HepG2 (cell line): ENCODE results near the gene SKIC2. TPM values are rescaled to one million over a fixed set of nuclear protein-coding genes. Genes with fewer than 3 reads are reported as not detected.

Source experiments
- ATAC-seq: fragments of 200-7000 bp; cut with Tn5 transposase; 3 replicates; pipeline ENCODE4 v1.9.1; 2020; ENCODE audit warnings: mild to moderate bottlenecking, moderate library complexity
- BruUV-seq: library from RNA; stranded (reverse); fragments of 400-500 nt; replicated peaks from 2 replicates; lab custom pipeline; 2021; lab: Mats Ljungman, UMichigan
- CTCF ChIA-PET: fragments of 300-600 bp; formaldehyde crosslinking; extraction: SDS; loops from one replicate; lab custom pipeline; 2021; ENCODE audit warnings: low total read pairs, inconsistent platforms, low intra/inter-chr PET ratio; lab: Yijun Ruan, JAX
- POLR2A ChIA-PET: fragments of 350-600 bp; sonication (Branson Sonifier 250); formaldehyde crosslinking; loops from one replicate; lab custom pipeline; 2020; ENCODE audit warnings: antibody characterized with exemption, inconsistent platforms; lab: Yijun Ruan, JAX
- DNase-seq: peaks from one replicate; pipeline ENCODE4 v3.0.0-alpha.2; 2015; ENCODE audit warnings: low spot score
- FAIRE-seq: peaks from 3 replicates; lab custom pipeline; 2011; peaks lifted over from hg19 to GRCh38; lab: Jason Lieb, UNC
- H2AFZ ChIP-seq: one replicate; pipeline ENCODE4 v1.6.1; 2011; ENCODE audit warnings: low read length, inconsistent platforms
- H3K27ac ChIP-seq: fragments of 300-600 bp; 3 replicates; pipeline ENCODE4 v1.8.0; 2011; ENCODE audit warnings: mixed run types, mild to moderate bottlenecking, mixed read lengths, low read length, inconsistent platforms; ENCODE audit not compliant: insufficient read depth; ENCODE audit errors: extremely low read length
- H3K27me3 ChIP-seq, 2 experiments: fragments of 200-600 bp in 1 of 2; 2 replicates in 1 of 2; 3 replicates in 1 of 2; pipeline versions ENCODE4 v1.6.0 to v1.8.0; 2011; ENCODE audit warnings: low read length in 2 of 2, mild to moderate bottlenecking in 2 of 2, moderate library complexity in 2 of 2, inconsistent platforms in 1 of 2; ENCODE audit not compliant: insufficient read depth in 2 of 2, control insufficient read depth in 1 of 2
- H3K36me3 ChIP-seq, 2 experiments: fragments of 200-600 bp in 1 of 2; replicated peaks in 1 of 2; 2 replicates in 1 of 2; 3 replicates in 1 of 2; pipeline versions ENCODE4 v1.5.1 to v1.8.0; 2011; ENCODE audit warnings: low read length in 2 of 2, inconsistent platforms in 1 of 2; ENCODE audit not compliant: insufficient read depth in 2 of 2, control insufficient read depth in 1 of 2
- H3K4me1 ChIP-seq: 2 replicates; pipeline ENCODE4 v1.5.1; 2012; ENCODE audit warnings: low read length, inconsistent platforms; ENCODE audit not compliant: insufficient read depth
- H3K4me2 ChIP-seq: 2 replicates; pipeline ENCODE4 v1.6.0; 2011; ENCODE audit warnings: low read depth, low read length, inconsistent platforms
- H3K4me3 ChIP-seq, 3 experiments: fragments of 200-600 bp in 1 of 3; sonication (generic), shearing (Covaris generic) in 1 of 3; replicated peaks in 1 of 3; 2 replicates each; pipeline ENCODE4 v1.5.1; 2011 to 2016; ENCODE audit warnings: low read length in 3 of 3, inconsistent platforms in 2 of 3, low read depth in 2 of 3, mild to moderate bottlenecking in 2 of 3, control low read depth in 1 of 3, mixed read lengths in 1 of 3; ENCODE audit not compliant: insufficient read depth in 1 of 3
- H3K79me2 ChIP-seq: one replicate; pipeline ENCODE4 v1.6.1; 2011; ENCODE audit warnings: low read length, inconsistent platforms; ENCODE audit not compliant: insufficient read depth
- H3K9ac ChIP-seq: 2 replicates; pipeline ENCODE4 v1.6.0; 2011; ENCODE audit warnings: mild to moderate bottlenecking, low read depth, low read length, inconsistent platforms; ENCODE audit not compliant: insufficient read depth
- H3K9me3 ChIP-seq: 2 replicates; pipeline ENCODE4 v1.5.1; 2012; ENCODE audit warnings: mild to moderate bottlenecking, low read length
- H4K20me1 ChIP-seq: 2 replicates; pipeline ENCODE4 v1.6.0; 2011; ENCODE audit warnings: inconsistent platforms, mild to moderate bottlenecking, low read length, moderate library complexity; ENCODE audit not compliant: insufficient read depth
- AGO2 ChIP-seq: fragments of 200-400 bp; formaldehyde crosslinking; optimal IDR thresholded peaks from 2 replicates; pipeline ENCODE3; 2017; ENCODE audit warnings: mild to moderate bottlenecking, low read depth, low read length, moderate library complexity
- IKZF4 ChIP-seq: sonication (generic); formaldehyde crosslinking; IDR thresholded peaks from 2 replicates; pipeline ENCODE4 v1.5.1; 2020; ENCODE audit warnings: borderline replicate concordance, mild to moderate bottlenecking, low read depth, missing genetic modification reagents; ENCODE audit errors: not compliant biosample characterization
- NFYB ChIP-seq: sonication (generic); formaldehyde crosslinking; IDR thresholded peaks from 2 replicates; pipeline ENCODE4 v1.4.0; 2020; ENCODE audit warnings: missing genetic modification reagents
- POLR2A ChIP-seq, 2 experiments: IDR thresholded peaks; 2 replicates each; pipeline ENCODE4 v1.6.1; 2011; ENCODE audit warnings: low read depth in 2 of 2, low read length in 2 of 2, mild to moderate bottlenecking in 1 of 2, moderate library complexity in 1 of 2; ENCODE audit not compliant: insufficient read depth in 1 of 2
- RBFOX2 ChIP-seq: fragments of 200-400 bp; formaldehyde crosslinking; IDR thresholded peaks from 2 replicates; pipeline ENCODE4 v1.6.1; 2017; ENCODE audit warnings: low read depth, mild to moderate bottlenecking, low read length
- WGBS: methylation state at CpG from one replicate; pipeline ENCODE4 v1.1.6; 2017; ENCODE audit warnings: low lambda C conversion rate; 5-methylcytosine and 5-hydroxymethylcytosine counted together
- in situ Hi-C: cut with HindIII; loops from 2 replicates; pipeline ENCODE4 v1.10.0; 2017; ENCODE audit warnings: low pct_unique_long_range_greater_than_20kb; ENCODE audit not compliant: extremely low pct_ligation_motif_present
- intact Hi-C: fragments of 100-400 bp; cut with micrococcal nuclease; formaldehyde crosslinking; loops from one replicate; pipeline ENCODE4 v1.10.0; 2022; ENCODE audit not compliant: unreplicated experiment
- polyA plus RNA-seq, 8 experiments: library from polyadenylated mRNA; depleted of rRNA in 3 of 8; stranded (reverse) in 7 of 8; unstranded in 1 of 8; fragments of >200 nt; fragmentation: Illumina TruSeq in 4 of 8; extraction: Trizol in 4 of 8; gene quantifications; 2 replicates each; pipeline versions ENCODE4 v1.2.1 to v1.2.3, GENCODE V29; 2011 to 2016; ENCODE audit warnings: low read depth in 4 of 8, missing spikeins in 1 of 8, mixed read lengths in 1 of 8; ENCODE audit not compliant: insufficient read depth in 1 of 8
- total RNA-seq, 5 experiments: library from RNA; depleted of rRNA; stranded (reverse); fragments of >200 nt; fragmentation: Illumina TruSeq; extraction: Trizol; gene quantifications; 2 replicates each; pipeline ENCODE4 v1.2.3, GENCODE V29; 2016; ENCODE audit warnings: low read depth in 1 of 5
- TF ChIP-seq, protein P1 (sequence below): sonication (generic); formaldehyde crosslinking; IDR thresholded peaks from 2 replicates; pipeline ENCODE4 v1.9.0; 2022; ENCODE audit warnings: missing genetic modification reagents, mild to moderate bottlenecking, borderline replicate concordance

Gene SKIC2
- total and polyA plus RNA-seq, 2 of the 13 experiments (the other 11 are each of a cell fraction or from before 2014, with no cell fraction given), result 67.1 to 68.4 TPM

DNA sequence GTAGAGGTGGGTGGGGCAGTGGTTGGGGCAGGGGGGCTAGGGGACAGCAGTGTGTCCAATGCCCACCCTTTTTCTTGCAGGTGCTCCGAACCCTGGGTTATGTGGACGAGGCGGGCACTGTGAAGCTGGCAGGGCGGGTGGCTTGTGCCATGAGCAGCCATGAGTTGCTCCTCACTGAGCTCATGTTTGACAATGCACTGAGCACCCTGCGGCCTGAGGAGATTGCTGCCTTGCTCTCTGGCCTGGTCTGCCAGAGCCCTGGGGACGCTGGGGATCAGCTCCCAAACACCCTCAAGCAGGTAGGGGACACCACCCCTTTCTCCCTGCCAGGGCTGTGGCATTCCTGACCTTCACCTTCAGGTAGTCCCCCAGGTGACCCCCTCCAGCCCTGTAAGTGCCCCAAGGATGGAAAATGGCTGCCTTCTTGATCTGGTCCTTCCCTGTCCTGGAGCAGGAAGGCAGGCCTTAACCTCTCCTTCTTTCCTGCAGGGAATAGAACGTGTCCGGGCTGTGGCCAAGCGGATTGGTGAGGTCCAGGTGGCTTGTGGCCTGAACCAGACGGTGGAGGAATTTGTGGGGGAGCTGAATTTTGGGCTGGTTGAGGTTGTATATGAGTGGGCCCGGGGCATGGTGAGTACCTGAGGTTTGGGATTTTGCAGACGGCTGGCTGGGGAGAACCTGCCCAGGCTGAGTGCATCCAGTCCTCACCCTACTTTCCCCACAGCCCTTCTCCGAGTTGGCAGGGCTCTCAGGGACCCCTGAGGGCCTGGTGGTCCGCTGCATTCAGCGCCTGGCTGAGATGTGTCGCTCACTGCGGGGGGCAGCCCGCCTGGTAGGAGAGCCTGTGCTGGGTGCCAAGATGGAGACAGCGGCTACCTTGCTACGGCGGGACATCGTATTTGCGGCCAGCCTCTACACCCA is 10.1 kb downstream of the SKIC2 start:
- H3K27me3 ChIP-seq, result no peaks in the 10 kb centered on the region; a peak in 1 of 5 replicates
- peaks cover 21% of the 10 kb centered on the region for H3K79me2 ChIP-seq
- H3K27ac ChIP-seq, result no peak overlapping the region
- H3K9me3 ChIP-seq, result no peaks in the 10 kb centered on the region
- H3K4me3 ChIP-seq, result no peak overlapping the region
- peaks cover 31% of the 10 kb centered on the region for H3K4me1 ChIP-seq
- no peaks in the 10 kb centered on the region for H4K20me1 ChIP-seq
- FAIRE-seq (no peak), DNase-seq (no peak), ATAC-seq (no peak)
- WGBS, result 98% methylated on average over 22 of the region's 23 CpGs
- intact Hi-C loops (no loop called here), in situ Hi-C loops (no loop called here)
- H2AFZ ChIP-seq, result no peak overlapping the region
- no peak overlapping the region for H3K9ac ChIP-seq
- CTCF ChIA-PET, result no interaction called here
- POLR2A ChIA-PET, result interaction anchor here (0.9 to 6.1 kb wide), 5 partner anchors 9 to 23 kb away, joined by 3 to 142 read pairs (median 31); partner anchors contain the start of genes CFB, NELFE and SKIC2
- H3K36me3 ChIP-seq, result peaks cover 38 to 59% of the 10 kb centered on the region in 2 experiments
- TF ChIP-seq NFYB (no peak), AGO2 (peak; percentile 5), POLR2A (IDR thresholded peaks at IDR 0.05; ENCODE audit: insufficient read depth in 1 of 2, low read depth in 2 of 2, low read length in 2 of 2) (peak in 1 of 2 experiments; percentile 21; a peak in 2 of 4 replicates), IKZF4 (no peak), RBFOX2 (0 out of 2 replicates have a peak, but pooled peaks have one; percentile 18)
- TF ChIP-seq, protein P1, sequence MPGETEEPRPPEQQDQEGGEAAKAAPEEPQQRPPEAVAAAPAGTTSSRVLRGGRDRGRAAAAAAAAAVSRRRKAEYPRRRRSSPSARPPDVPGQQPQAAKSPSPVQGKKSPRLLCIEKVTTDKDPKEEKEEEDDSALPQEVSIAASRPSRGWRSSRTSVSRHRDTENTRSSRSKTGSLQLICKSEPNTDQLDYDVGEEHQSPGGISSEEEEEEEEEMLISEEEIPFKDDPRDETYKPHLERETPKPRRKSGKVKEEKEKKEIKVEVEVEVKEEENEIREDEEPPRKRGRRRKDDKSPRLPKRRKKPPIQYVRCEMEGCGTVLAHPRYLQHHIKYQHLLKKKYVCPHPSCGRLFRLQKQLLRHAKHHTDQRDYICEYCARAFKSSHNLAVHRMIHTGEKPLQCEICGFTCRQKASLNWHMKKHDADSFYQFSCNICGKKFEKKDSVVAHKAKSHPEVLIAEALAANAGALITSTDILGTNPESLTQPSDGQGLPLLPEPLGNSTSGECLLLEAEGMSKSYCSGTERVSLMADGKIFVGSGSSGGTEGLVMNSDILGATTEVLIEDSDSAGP (CRISPR knock-in tag), result peak; percentile 23; the same call in 1 of the 2 replicates
- BruUV-seq, result no TSS peak
- no peak overlapping the region for H3K4me2 ChIP-seq
